Heart left ventricle (tissue), 16 donors: ENCODE data around the gene IFT57. TPM values are rescaled to one million over a fixed set of nuclear protein-coding genes. Genes with fewer than 3 reads are reported as not detected.
A peak's percentile ranks its signal among the peaks of the same experiment; 100 is the strongest.

Experiments used
- ATAC-seq, 4 donors: fragments of 200-7000 bp; cut with Tn5 transposase; one replicate each; pipeline ENCODE4 v1.9.1; 2020 to 2022; ENCODE audit warnings: moderate library complexity in 4 of 4, mild to moderate bottlenecking in 3 of 4, moderate number of reproducible peaks in 1 of 4
- DNase-seq, 5 donors: peaks; one replicate each; pipeline ENCODE4 v3.0.0-alpha.2; 2020
- H3K27ac ChIP-seq, 12 donors: fragments of 200-600 bp; sonication (generic) in 4 of 12; one replicate each; pipeline versions ENCODE4 v1.5.0 to v1.8.0; 2016 to 2022; ENCODE audit warnings: mild to moderate bottlenecking in 2 of 12
- H3K27me3 ChIP-seq, 9 donors: fragments of 200-600 bp; sonication (generic) in 2 of 9; one replicate each; pipeline versions ENCODE4 v1.5.1 to v1.8.0; 2016 to 2022; ENCODE audit warnings: mild to moderate bottlenecking in 3 of 9
- H3K36me3 ChIP-seq, 9 donors: fragments of 200-600 bp; sonication (generic) in 2 of 9; one replicate each; pipeline versions ENCODE4 v1.5.0 to v1.8.0; 2018 to 2022; ENCODE audit warnings: mild to moderate bottlenecking in 2 of 9
- H3K4me1 ChIP-seq, 12 donors: fragments of 200-600 bp; sonication (generic) in 4 of 12; one replicate each; pipeline versions ENCODE4 v1.5.0 to v1.8.0; 2016 to 2022; ENCODE audit warnings: mild to moderate bottlenecking in 3 of 12
- H3K4me3 ChIP-seq, 12 donors: fragments of 200-600 bp; sonication (generic) in 4 of 12; one replicate each; pipeline versions ENCODE4 v1.5.0 to v1.8.0; 2017 to 2022; ENCODE audit warnings: mild to moderate bottlenecking in 9 of 12, moderate library complexity in 4 of 12
- H3K9me3 ChIP-seq, 12 donors: fragments of 200-600 bp; sonication (generic) in 4 of 12; one replicate each; pipeline versions ENCODE4 v1.5.0 to v1.8.0; 2016 to 2022; ENCODE audit warnings: mild to moderate bottlenecking in 1 of 12
- CTCF ChIP-seq, 12 donors: fragments of 200-600 bp; sonication (generic) in 4 of 12; IDR thresholded peaks; one replicate each; pipeline versions ENCODE4 v1.5.0 to v1.8.0; 2018 to 2022; ENCODE audit warnings: antibody characterized with exemption in 12 of 12, mild to moderate bottlenecking in 5 of 12
- POLR2A ChIP-seq, 2 donors: fragments of 450-650 bp; IDR thresholded peaks; one replicate each; pipeline ENCODE4 v1.6.1; 2017; ENCODE audit warnings: antibody characterized with exemption in 2 of 2, mild to moderate bottlenecking in 2 of 2, moderate library complexity in 2 of 2
- WGBS, 4 donors: extraction: QIAGEN DNeasy Blood & Tissue Kit in 2 of 4; methylation state at CpG; one replicate each; pipeline versions ENCODE4 v1.1.5 to v1.1.7; 2013 to 2018; 5-methylcytosine and 5-hydroxymethylcytosine counted together
- intact Hi-C, 10 donors: fragments of 100-400 bp; cut with DNase I; formaldehyde crosslinking; loops; one replicate each; pipeline versions ENCODE4 v1.11.1 to v1.14.2; 2022
- polyA plus RNA-seq, 2 donors: library from polyadenylated mRNA; stranded (reverse); fragments of 200-250 nt; gene quantifications; one replicate each; pipeline ENCODE4 v1.2.3, GENCODE V29; 2013
- total RNA-seq, 9 donors: library from RNA; depleted of rRNA in 2 of 9; stranded (reverse); fragments of >200 nt in 2 of 9; fragmentation: NEBNext Ultra II Directional in 3 of 9; extraction: Animal tissue kit (Norgen Biotek cat#: 25700) in 3 of 9; gene quantifications; one replicate each; pipeline versions ENCODE4 v1.1.0 to v1.2.4, GENCODE V29; 2016 to 2023
- donor health status: ischemic (EF 13 %, LVEDD 7.1; RV severe dilation, severe dysfunction).
- donor health status: healthy with polysubstance abuse.
- donor health status: DM: no; HTN: yes; CAD: no.
- donor health status: DM: no; HTN: no; CAD: no.
- donor health status: ischemic (EF 25% LVEDD 6.9; RV normal size, moderate dysfunction).
- donor health status: ischemic (EF 25% LVEDD 5.7; RV mildly dilated, moderate dysfunction).
- donor health status: healthy.
- donor health status: DM: yes; HTN: yes; CAD: no.
- donor health status: ischemic (EF 35%, LVEDD 5.7; RV mildly dilated, moderate dysfunction).
- donor health status: nonischemic (EF 11% LVEDD 7.7; RV severe dilation, severe dysfunction).
- donor health status: DM: yes; HTN: yes; CAD: no.
- donor health status: PGD.
- donor health status: ischemic (EF 29% LVEDD 5.4; RV normal size, mild dysfunction).
- donor health status: nonischemic (EF 23%, LVEDD 6.1; RV moderate dilation, normal function).

The IFT57 gene
- total and polyA plus RNA-seq, 11 donors, result 4.3 to 36.4 (median 22.9) TPM

- Histone ChIP-seq H3K36me3 (peaks cover 0 to 60% (median 38%) of the 10 kb centered on the region in 9 donors), H3K9me3 (no peaks in the 10 kb centered on the region), H3K27ac (no peak overlapping the region), H3K4me3 (no peak overlapping the region), H3K27me3 (no peaks in the 10 kb centered on the region), H3K4me1 (no peaks in the 10 kb centered on the region)
- 95 to 97% (median 96%) methylated on average over 3 of the region's 3 CpGs for WGBS, 4 donors
- TF ChIP-seq CTCF (IDR thresholded peaks at IDR 0.05) (no peak), POLR2A (IDR thresholded peaks at IDR 0.05) (no peak)
- DNase-seq (no peak), ATAC-seq (no peak)
- intact Hi-C loops, result no loop called here
These were observed 12.6 kb downstream of the IFT57 start for GRCh38 chr3:108209579-108209978.

- Histone ChIP-seq H3K4me1 (no peaks in the 10 kb centered on the region), H3K9me3 (no peaks in the 10 kb centered on the region), H3K27ac (no peak overlapping the region), H3K27me3 (no peaks in the 10 kb centered on the region), H3K36me3 (peaks cover 0 to 62% (median 40%) of the 10 kb centered on the region in 9 donors), H3K4me3 (no peak overlapping the region)
- TF ChIP-seq CTCF (IDR thresholded peaks at IDR 0.05) (no peak), POLR2A (IDR thresholded peaks at IDR 0.05) (no peak)
- DNase-seq, result no peak
- ATAC-seq, result no peak
- WGBS, 4 donors, result 95 to 98% (median 96%) methylated on average over 1 of the region's 1 CpG
- intact Hi-C loops, result no loop called here
These were observed 13.4 kb downstream of the IFT57 start for GRCh38 chr3:108208831-108209230.

DNA sequence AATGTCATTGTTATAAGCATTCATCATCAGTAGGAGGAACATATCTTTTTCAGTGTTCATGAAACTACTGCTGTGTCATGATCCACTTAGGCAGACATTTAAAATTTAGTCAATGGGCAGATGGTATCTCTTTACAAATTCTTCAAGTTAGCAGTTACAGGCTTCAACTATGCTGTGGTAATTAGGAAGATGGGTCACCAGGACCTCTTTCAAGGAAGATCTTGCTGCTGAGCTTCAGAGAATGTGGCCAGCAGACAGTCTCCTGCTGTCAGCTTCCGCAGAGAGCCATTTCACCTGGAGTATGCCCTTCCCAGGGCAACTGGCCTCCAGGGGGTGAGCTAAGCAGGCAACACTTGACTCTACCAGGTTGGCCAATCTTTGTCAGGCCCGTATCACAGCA, 19.4 kb downstream of the IFT57 start:
- 89 to 93% (median 92%) methylated on average over 2 of the region's 2 CpGs for WGBS, 4 donors
- Histone ChIP-seq H3K27ac (no peak overlapping the region), H3K9me3 (no peaks in the 10 kb centered on the region), H3K27me3 (no peaks in the 10 kb centered on the region), H3K4me1 (no peaks in the 10 kb centered on the region), H3K36me3 (peaks cover 0 to 24% (median 12%) of the 10 kb centered on the region in 9 donors), H3K4me3 (no peak overlapping the region)
- ATAC-seq (no peak), DNase-seq (no peak)
- intact Hi-C loops, result no loop called here
- TF ChIP-seq CTCF (IDR thresholded peaks at IDR 0.05) (no peak), POLR2A (IDR thresholded peaks at IDR 0.05) (no peak)

GRCh38 chr3:108202080-108202479, 20.1 kb downstream of the IFT57 start:
- H3K4me1 ChIP-seq, result no peaks in the 10 kb centered on the region
- DNase-seq (no peak), ATAC-seq (peak in 1 of 4 donors; percentile 42)
- H3K27me3 ChIP-seq, result no peaks in the 10 kb centered on the region
- no peak overlapping the region for H3K27ac ChIP-seq
- WGBS, 4 donors, result 69 to 82% (median 74%) methylated on average over 4 of the region's 4 CpGs
- TF ChIP-seq CTCF (IDR thresholded peaks at IDR 0.05) (no peak), POLR2A (IDR thresholded peaks at IDR 0.05) (no peak)
- intact Hi-C loops, result no loop called here
- H3K36me3 ChIP-seq, result peaks cover 0 to 24% (median 8%) of the 10 kb centered on the region in 9 donors
- H3K9me3 ChIP-seq, result no peaks in the 10 kb centered on the region
- no peak overlapping the region for H3K4me3 ChIP-seq
